ENCODE data around the gene USP24. TPM values are rescaled to one million over a fixed set of nuclear protein-coding genes. Genes with fewer than 3 reads are reported as not detected.
"Not testable (repeated sequence)": the region's sequence is repeated elsewhere in the genome, so short reads cannot be mapped to it uniquely, and the experiment has no call there.

USP24 gene
- polyA plus RNA-seq, 1 experiment, result 20.9 TPM

- Histone ChIP-seq H3K27ac (ENCODE audit: low read depth, low read length) (no peak overlapping the region), H3K9me3 (ENCODE audit: control insufficient read depth, insufficient read depth, low read length) (no peaks in the 10 kb centered on the region; the same call in 1 of the 2 replicates), H3K4me3 (ENCODE audit: low read depth, low read length) (no peak overlapping the region), H3K27me3 (ENCODE audit: control insufficient read depth, insufficient read depth, low read length) (no peaks in the 10 kb centered on the region)
- no peak for DNase-seq (ENCODE audit: low read depth, low spot score)
- ChIA-PET POLR2A (no interaction called here), CTCF (no interaction called here)
- no peak for TF ChIP-seq CTCF (IDR thresholded peaks at IDR 0.05; ENCODE audit: low read depth, low read length)
Measured at GRCh38 chr1:55118651-55119329, 96.4 kb downstream of the USP24 start.

GRCh38 chr1:55117941-55118340 is 97.2 kb downstream of the USP24 start:
- POLR2A ChIA-PET, result no interaction called here
- no peaks in the 10 kb centered on the region for H3K27me3 ChIP-seq (ENCODE audit: control insufficient read depth, insufficient read depth, low read length)
- DNase-seq (ENCODE audit: low read depth, low spot score), result no peak
- no peak overlapping the region for H3K27ac ChIP-seq (ENCODE audit: low read depth, low read length)
- TF ChIP-seq CTCF (IDR thresholded peaks at IDR 0.05; ENCODE audit: low read depth, low read length), result no peak
- no peaks in the 10 kb centered on the region; the same call in 1 of the 2 replicates for H3K9me3 ChIP-seq (ENCODE audit: control insufficient read depth, insufficient read depth, low read length)
- CTCF ChIA-PET, result no interaction called here
- H3K4me3 ChIP-seq (ENCODE audit: low read depth, low read length), result no peak overlapping the region

- H3K27ac ChIP-seq (ENCODE audit: low read depth, low read length); H3K9me3 ChIP-seq (ENCODE audit: control insufficient read depth, insufficient read depth, low read length); CTCF ChIA-PET; POLR2A ChIA-PET; H3K4me3 ChIP-seq (ENCODE audit: low read depth, low read length); H3K27me3 ChIP-seq (ENCODE audit: control insufficient read depth, insufficient read depth, low read length); DNase-seq (ENCODE audit: low read depth, low spot score): not testable (repeated sequence)
Measured at GRCh38 chr1:55109005-55109404, 106.2 kb downstream of the USP24 start.

- H3K4me3 ChIP-seq (ENCODE audit: low read depth, low read length), result no peak overlapping the region
- no peak overlapping the region for H3K27ac ChIP-seq (ENCODE audit: low read depth, low read length)
- DNase-seq (ENCODE audit: low read depth, low spot score), result no peak
- no peaks in the 10 kb centered on the region for H3K9me3 ChIP-seq (ENCODE audit: control insufficient read depth, insufficient read depth, low read length)
- ChIA-PET CTCF (no interaction called here), POLR2A (no interaction called here)
- no peak for TF ChIP-seq CTCF (IDR thresholded peaks at IDR 0.05; ENCODE audit: low read depth, low read length)
- H3K27me3 ChIP-seq (ENCODE audit: control insufficient read depth, insufficient read depth, low read length), result no peaks in the 10 kb centered on the region
Measured at GRCh38 chr1:55107101-55107500, 108.1 kb downstream of the USP24 start.

GRCh38 chr1:55103891-55104290 is 111.3 kb downstream of the USP24 start:
- ChIA-PET CTCF (interaction anchor here (0.9 kb wide), 1 partner anchor 11 kb away, joined by 4 read pairs; no protein-coding TSS in a partner anchor), POLR2A (no interaction called here)
- DNase-seq (ENCODE audit: low read depth, low spot score), result no peak
- no peak for TF ChIP-seq CTCF (IDR thresholded peaks at IDR 0.05; ENCODE audit: low read depth, low read length)
- no peaks in the 10 kb centered on the region for H3K27me3 ChIP-seq (ENCODE audit: control insufficient read depth, insufficient read depth, low read length)
- no peak overlapping the region for H3K27ac ChIP-seq (ENCODE audit: low read depth, low read length)
- no peaks in the 10 kb centered on the region for H3K9me3 ChIP-seq (ENCODE audit: control insufficient read depth, insufficient read depth, low read length)
- H3K4me3 ChIP-seq (ENCODE audit: low read depth, low read length), result no peak overlapping the region
